ENCODE measurements around the gene ZNF564.
A peak's percentile ranks its signal among the peaks of the same experiment; 100 is the strongest.
"Not testable (repeated sequence)": the region's sequence is repeated elsewhere in the genome, so short reads cannot be mapped to it uniquely, and the experiment has no call there.

ZNF564 gene

DNA sequence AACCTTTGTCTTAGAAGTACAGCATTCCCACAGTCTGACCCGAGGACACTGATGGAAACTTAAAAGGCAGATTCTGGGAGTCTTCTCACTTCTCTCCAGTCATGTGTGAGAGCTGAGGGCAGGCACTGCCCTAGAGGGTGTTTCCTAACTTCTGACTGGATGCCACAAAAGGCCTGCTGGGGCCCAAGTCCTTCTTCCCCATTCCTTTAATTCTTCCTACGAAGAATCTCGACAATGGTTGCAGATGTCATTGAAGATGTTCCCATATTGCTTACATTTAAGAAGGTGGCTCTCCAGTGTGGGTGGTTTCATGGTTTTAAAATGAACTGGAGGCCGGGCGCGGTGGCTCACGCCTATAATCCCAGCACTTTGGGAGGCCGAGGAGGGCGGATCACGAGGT, 27.4 kb upstream of the ZNF564 start:
- Histone ChIP-seq H3K36me3 (ENCODE audit: control insufficient read depth, low read length) (peaks cover 12% of the 10 kb centered on the region), H3K27ac (ENCODE audit: low read depth, low read length) (no peak overlapping the region), H3F3A (ENCODE audit: control insufficient read depth, insufficient read depth) (peaks cover 4% of the 10 kb centered on the region; the same call in 1 of the 2 replicates), H4K20me1 (ENCODE audit: control insufficient read depth, insufficient read depth, low read depth, low read length) (no peaks in the 10 kb centered on the region), H3K4me1 (ENCODE audit: control insufficient read depth, low read length) (peaks cover 12% of the 10 kb centered on the region), H3K9me2 (replicated peaks; ENCODE audit: control insufficient read depth, low read length) (no peaks in the 10 kb centered on the region), H3K79me2 (ENCODE audit: control insufficient read depth, low read length) (no peaks in the 10 kb centered on the region), H3K27me3 (ENCODE audit: control insufficient read depth, low read length) (no peaks in the 10 kb centered on the region), H3K9me3 (ENCODE audit: control insufficient read depth, insufficient read depth, low read length) (peaks cover 10% of the 10 kb centered on the region; the same call in 1 of the 2 replicates), H3K4me3 (ENCODE audit: low read length) (no peak overlapping the region), H3K4me2 (ENCODE audit: low read length) (no peak overlapping the region)
- TF ChIP-seq EZH2phosphoT487 (IDR thresholded peaks at IDR 0.05; ENCODE audit: borderline replicate concordance, low read length): no peak
- TF ChIP-seq, protein P1, sequence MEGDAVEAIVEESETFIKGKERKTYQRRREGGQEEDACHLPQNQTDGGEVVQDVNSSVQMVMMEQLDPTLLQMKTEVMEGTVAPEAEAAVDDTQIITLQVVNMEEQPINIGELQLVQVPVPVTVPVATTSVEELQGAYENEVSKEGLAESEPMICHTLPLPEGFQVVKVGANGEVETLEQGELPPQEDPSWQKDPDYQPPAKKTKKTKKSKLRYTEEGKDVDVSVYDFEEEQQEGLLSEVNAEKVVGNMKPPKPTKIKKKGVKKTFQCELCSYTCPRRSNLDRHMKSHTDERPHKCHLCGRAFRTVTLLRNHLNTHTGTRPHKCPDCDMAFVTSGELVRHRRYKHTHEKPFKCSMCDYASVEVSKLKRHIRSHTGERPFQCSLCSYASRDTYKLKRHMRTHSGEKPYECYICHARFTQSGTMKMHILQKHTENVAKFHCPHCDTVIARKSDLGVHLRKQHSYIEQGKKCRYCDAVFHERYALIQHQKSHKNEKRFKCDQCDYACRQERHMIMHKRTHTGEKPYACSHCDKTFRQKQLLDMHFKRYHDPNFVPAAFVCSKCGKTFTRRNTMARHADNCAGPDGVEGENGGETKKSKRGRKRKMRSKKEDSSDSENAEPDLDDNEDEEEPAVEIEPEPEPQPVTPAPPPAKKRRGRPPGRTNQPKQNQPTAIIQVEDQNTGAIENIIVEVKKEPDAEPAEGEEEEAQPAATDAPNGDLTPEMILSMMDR (IDR thresholded peaks at IDR 0.05; ENCODE audit: low read depth, low read length, poor library complexity, severe bottlenecking): no peak

DNA sequence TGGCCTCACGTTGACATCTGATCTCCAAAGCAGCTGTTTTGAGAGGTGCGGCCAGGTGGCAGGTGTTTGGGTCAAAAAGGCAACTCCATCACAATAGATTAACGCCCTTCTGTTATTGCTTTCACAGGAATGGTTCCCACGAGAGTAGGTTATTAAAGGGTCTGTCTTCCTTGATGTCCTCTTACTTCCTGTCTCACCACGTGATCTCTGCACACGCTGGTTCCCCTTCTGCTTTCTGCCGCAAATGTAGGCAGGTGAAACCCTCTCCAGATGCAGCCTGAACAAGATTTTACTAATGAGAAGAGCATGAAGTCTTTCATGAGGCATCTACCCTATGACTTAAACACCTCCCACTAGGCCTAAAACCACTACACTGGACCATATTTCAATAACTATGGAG, 22.8 kb upstream of the ZNF564 start:
- Histone ChIP-seq H3K27ac (ENCODE audit: low read depth, low read length) (no peak overlapping the region), H4K20me1 (ENCODE audit: control insufficient read depth, insufficient read depth, low read depth, low read length) (no peaks in the 10 kb centered on the region), H3K36me3 (ENCODE audit: control insufficient read depth, low read length) (no peaks in the 10 kb centered on the region), H3K4me2 (ENCODE audit: low read length) (peak overlapping the region; percentile 52), H3K9me2 (replicated peaks; ENCODE audit: control insufficient read depth, low read length) (no peaks in the 10 kb centered on the region), H3F3A (ENCODE audit: control insufficient read depth, insufficient read depth) (peaks cover 4% of the 10 kb centered on the region; the same call in 1 of the 2 replicates), H3K4me3 (ENCODE audit: low read length) (peak overlapping the region; percentile 29; the same call in 1 of the 2 replicates), H3K79me2 (ENCODE audit: control insufficient read depth, low read length) (no peaks in the 10 kb centered on the region), H3K27me3 (ENCODE audit: control insufficient read depth, low read length) (peaks cover 10% of the 10 kb centered on the region), H3K4me1 (ENCODE audit: control insufficient read depth, low read length) (peaks cover 14% of the 10 kb centered on the region), H3K9me3 (ENCODE audit: control insufficient read depth, insufficient read depth, low read length) (no peaks in the 10 kb centered on the region)
- no peak for TF ChIP-seq EZH2phosphoT487 (IDR thresholded peaks at IDR 0.05; ENCODE audit: borderline replicate concordance, low read length)
- TF ChIP-seq, protein P1 (IDR thresholded peaks at IDR 0.05; ENCODE audit: low read depth, low read length, poor library complexity, severe bottlenecking): no peak

DNA sequence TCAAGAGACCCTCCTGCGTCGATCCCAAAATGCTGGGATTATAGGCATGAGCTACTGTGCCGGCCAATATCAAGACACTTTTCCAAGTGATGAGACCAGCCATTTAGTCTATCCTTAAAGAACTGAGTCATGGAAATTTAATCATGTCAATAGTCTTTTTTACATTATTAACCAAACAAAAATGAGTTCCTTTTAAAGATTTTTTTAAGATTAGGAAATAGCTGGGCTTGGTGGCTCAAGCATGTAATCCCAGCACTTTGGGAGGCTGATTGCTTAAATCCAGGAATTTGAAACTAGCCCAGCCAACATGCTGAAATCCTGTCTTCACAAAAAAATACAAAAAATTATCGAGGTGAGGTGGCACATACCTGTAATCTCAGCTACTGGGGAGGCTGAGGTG, 16.7 kb upstream of the ZNF564 start:
- Histone ChIP-seq H4K20me1 (ENCODE audit: control insufficient read depth, insufficient read depth, low read depth, low read length) (no peaks in the 10 kb centered on the region), H3K79me2 (ENCODE audit: control insufficient read depth, low read length) (no peaks in the 10 kb centered on the region), H3K27me3 (ENCODE audit: control insufficient read depth, low read length) (peaks cover 12% of the 10 kb centered on the region), H3K4me3 (ENCODE audit: low read length) (no peak overlapping the region), H3K27ac (ENCODE audit: low read depth, low read length) (no peak overlapping the region), H3K4me2 (ENCODE audit: low read length) (no peak overlapping the region), H3K4me1 (ENCODE audit: control insufficient read depth, low read length) (0 out of 2 replicates have a peak, but pooled peaks cover 3% of the 10 kb centered on the region), H3K36me3 (ENCODE audit: control insufficient read depth, low read length) (no peaks in the 10 kb centered on the region), H3F3A (ENCODE audit: control insufficient read depth, insufficient read depth) (no peaks in the 10 kb centered on the region), H3K9me2 (replicated peaks; ENCODE audit: control insufficient read depth, low read length) (no peaks in the 10 kb centered on the region), H3K9me3 (ENCODE audit: control insufficient read depth, insufficient read depth, low read length) (no peaks in the 10 kb centered on the region)
- no peak for TF ChIP-seq EZH2phosphoT487 (IDR thresholded peaks at IDR 0.05; ENCODE audit: borderline replicate concordance, low read length)
- TF ChIP-seq, protein P1 (IDR thresholded peaks at IDR 0.05; ENCODE audit: low read depth, low read length, poor library complexity, severe bottlenecking): no peak

DNA sequence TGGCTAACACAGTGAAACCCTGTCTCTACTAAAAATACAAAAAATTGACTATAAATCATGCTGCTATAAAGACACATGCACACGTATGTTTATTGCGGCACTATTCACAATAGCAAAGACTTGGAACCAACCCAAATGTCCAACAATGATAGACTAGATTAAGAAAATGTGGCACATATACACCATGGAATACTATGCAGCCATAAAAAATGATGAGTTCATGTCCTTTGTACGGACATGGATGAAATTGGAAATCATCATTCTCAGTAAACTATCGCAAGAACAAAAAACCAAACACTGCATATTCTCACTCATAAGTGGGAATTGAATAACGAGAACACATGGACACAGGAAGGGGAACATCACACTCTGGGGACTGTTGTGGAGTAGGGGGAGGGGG, 15.1 kb upstream of the ZNF564 start:
- not testable (repeated sequence) for H3K4me2 ChIP-seq (ENCODE audit: low read length); H3K36me3 ChIP-seq (ENCODE audit: control insufficient read depth, low read length); H3K9me3 ChIP-seq (ENCODE audit: control insufficient read depth, insufficient read depth, low read length); H3K79me2 ChIP-seq (ENCODE audit: control insufficient read depth, low read length); H3K4me1 ChIP-seq (ENCODE audit: control insufficient read depth, low read length); H4K20me1 ChIP-seq (ENCODE audit: control insufficient read depth, insufficient read depth, low read depth, low read length); H3K27ac ChIP-seq (ENCODE audit: low read depth, low read length); H3F3A ChIP-seq (ENCODE audit: control insufficient read depth, insufficient read depth); H3K4me3 ChIP-seq (ENCODE audit: low read length); H3K9me2 ChIP-seq (replicated peaks; ENCODE audit: control insufficient read depth, low read length)
- H3K27me3 ChIP-seq (ENCODE audit: control insufficient read depth, low read length): peaks cover 12% of the 10 kb centered on the region

Measured in DOHH2 (cell line).